GM19455 (cell line): ENCODE measurements around the gene FAM47E.
"Not testable (repeated sequence)": the region's sequence is repeated elsewhere in the genome, so short reads cannot be mapped to it uniquely, and the experiment has no call there.

ENCODE experiments used
- ATAC-seq: cut with Tn5 transposase; IDR thresholded peaks from one replicate; pipeline ENCODE4 v1.9.1; 2021; ENCODE audit not compliant: unreplicated experiment

Gene FAM47E

DNA sequence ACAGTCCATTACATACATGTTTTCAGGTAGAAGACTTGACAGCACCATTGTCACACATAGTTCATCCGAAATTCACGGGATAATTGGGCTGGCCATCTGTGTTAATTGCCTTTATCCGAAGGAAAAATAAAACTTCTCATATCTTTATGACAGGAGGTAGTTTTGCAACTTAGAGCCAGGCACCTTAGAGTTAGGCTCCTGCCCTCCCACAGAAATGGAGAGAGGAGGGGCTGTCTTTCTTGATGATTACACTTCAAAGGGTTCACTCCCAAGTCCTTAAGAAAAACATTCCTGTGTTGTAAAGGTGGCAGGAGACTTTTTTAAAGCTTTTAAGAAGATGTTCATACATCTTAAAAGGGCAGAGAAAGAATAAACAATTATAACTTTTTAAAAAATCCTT lies 27.4 kb upstream of the FAM47E start:
- no peak for ATAC-seq

- ATAC-seq, result no peak
Measured at GRCh38 chr4:76226418-76226817, 25.1 kb upstream of the FAM47E start.

- ATAC-seq, result no peak
Measured at GRCh38 chr4:76232681-76233080, 18.8 kb upstream of the FAM47E start.

DNA sequence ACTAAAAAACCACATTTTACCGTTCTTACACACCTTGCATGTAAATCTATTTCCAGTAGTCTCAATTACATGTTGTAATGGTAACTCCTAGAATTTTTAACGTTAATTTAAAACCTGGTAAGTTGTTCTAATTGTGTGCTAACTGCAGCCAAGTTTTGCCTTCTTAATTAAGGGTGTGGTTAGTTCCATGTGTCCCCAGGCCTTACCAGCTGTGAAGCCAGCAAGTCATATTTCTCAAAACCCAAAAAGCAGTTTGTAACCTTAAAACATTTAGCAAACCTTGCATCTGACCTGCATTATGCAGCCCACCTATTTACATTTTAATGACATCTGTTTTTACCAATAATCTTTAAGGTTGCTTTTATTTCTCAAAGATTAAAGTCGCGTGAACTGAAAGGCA lies 18.4 kb upstream of the FAM47E start:
- no peak for ATAC-seq

DNA sequence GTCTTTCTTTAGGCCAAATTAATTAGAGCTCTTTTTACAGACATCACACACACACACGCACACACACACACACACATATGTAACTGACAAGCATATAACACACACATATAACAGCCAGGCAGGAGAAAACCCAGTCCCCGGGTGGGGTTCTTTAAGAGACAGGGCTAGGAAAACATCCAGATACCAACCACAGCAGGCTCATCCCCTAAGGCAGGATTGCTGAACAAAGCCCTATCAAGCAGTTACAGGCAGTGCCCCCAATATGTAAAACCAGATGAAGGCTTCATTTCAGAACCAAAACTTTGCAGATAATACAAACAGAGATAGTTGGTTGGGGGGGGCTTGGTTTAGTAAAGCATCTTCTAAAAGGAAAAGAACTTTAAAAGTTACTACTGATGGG lies 18.0 kb upstream of the FAM47E start:
- ATAC-seq, result no peak

DNA sequence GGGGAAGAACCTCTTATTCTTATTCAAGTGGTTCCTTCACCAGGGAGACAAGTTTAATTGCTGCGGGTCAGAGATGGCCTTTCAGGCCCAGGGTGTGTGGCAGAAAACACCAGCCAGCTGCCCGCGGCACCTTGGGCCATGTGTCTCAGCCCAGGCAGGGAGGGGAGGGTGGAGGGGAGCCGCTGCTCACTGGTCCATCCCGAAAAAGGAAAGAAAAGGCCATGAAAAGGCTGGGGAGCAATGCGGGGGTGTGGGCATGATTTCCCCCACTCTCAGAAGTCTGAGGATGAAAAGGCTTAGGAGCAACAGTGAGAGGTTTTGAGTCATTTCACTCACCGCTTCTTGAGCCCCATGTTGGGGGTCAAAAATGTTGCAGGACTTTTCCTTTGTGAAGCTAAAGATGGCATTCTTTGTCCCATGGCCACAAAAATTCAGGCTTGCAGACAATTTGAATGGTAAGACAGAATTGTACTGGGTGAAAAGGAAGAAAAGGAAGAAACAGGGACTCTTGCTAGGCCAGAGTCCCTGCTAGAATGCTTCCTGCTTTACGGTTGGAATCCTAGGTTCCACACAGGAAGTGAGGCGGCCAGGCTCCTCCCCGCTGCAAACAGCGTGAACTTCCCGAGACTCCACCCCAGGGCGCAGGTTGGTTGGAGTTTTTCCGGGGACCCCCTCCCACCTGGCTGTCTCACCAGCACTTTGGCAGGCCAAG lies 17.4 kb upstream of the FAM47E start:
- ATAC-seq, result no peak

DNA sequence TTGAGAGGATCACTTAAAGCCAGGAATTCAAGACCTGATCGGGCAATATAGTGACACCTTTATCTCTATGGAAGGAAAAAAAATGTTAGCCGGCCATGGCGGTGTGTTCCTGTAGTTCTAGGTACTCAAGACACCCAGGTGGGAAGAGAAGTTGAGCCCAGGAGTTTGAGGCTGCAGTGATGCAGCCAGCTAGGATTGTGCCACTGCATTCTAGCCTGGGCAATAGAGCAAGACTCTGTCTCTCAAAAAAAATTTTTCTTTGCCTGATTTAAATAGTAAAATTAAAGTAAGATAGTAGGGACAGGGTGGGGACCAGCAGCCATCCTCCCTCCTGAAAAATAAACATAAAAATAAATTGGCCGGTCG lies 16.9 kb upstream of the FAM47E start:
- no peak for ATAC-seq

DNA sequence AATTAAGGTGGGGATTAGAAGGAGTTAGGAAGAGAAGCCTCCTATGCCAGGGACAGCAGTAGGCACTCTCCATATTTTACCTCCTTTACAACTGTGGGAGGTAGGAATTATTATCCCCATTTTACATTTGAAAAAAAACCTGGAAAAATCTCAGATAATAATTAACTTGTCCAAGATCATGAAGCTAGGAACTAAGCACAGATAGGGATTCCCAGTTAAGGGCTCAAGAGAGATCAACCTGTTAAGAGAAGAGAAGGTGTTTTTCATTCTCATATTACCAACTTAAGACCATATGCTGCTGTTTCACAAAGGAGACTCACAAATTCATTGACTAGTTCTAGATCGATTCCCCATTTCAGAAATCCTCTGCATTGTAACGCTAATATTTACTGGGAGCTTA lies 16.1 kb upstream of the FAM47E start:
- ATAC-seq, result no peak

DNA sequence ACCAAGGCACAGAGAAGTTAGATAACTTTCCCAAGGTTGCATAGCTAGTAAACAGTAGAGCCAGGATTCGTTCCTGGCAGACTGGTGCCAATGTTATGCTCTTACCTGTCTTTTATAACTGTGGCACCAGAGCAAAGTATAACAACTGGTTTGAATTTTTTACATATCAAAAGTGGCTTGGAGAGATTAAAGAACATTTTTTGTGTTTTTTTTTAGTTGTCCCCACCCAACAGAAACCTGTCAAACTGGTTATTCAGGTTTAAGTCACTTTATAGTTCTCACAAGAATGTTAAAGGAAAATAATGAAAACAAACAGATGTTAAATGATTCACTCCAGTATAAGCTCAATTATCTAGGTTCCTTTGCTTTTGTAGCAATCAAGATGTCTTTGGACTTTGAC lies 15.6 kb upstream of the FAM47E start:
- no peak for ATAC-seq

- no peak for ATAC-seq
Measured at GRCh38 chr4:76238236-76238635, 13.3 kb upstream of the FAM47E start.

GRCh38 chr4:76238701-76239100 lies 12.8 kb upstream of the FAM47E start:
- no peak for ATAC-seq

DNA sequence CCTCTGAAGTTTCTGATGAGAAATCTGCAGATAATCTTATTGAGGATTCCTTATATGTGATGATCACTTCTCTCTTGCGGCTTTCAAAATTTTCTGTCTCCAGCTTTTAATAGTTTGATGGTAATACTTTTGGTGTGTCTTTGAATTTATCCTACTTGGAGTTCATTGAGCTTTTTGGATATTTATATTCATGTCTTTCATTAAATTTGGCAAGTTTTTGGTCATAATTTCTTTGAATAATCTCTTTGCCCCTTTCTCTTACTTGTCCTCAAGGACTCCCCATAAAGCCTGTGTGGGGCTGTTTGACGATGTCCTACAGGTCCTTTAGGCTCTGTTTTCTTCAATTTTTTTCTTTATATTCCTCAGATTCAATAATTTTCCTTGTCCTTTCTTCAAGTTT lies 11.3 kb upstream of the FAM47E start:
- ATAC-seq, result no peak

DNA sequence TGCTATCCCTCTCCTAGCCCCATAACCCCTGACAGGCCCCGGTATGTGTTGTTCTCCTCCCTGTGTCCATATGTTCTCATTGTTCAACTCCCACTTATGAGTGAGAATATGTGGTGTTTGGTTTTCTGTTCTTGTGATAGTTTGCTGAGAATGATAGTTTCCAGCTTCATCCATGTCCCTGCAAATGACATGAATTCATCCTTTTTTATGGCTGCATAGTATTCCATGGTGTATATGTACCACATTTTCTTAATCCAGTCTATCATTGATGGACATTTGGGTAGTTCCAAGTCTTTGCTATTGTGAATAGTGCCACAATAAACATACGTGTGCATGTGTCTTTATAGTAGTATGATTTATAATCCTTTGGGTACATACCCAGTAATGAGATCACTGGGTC lies 7.6 kb upstream of the FAM47E start:
- not testable (repeated sequence) for ATAC-seq

DNA sequence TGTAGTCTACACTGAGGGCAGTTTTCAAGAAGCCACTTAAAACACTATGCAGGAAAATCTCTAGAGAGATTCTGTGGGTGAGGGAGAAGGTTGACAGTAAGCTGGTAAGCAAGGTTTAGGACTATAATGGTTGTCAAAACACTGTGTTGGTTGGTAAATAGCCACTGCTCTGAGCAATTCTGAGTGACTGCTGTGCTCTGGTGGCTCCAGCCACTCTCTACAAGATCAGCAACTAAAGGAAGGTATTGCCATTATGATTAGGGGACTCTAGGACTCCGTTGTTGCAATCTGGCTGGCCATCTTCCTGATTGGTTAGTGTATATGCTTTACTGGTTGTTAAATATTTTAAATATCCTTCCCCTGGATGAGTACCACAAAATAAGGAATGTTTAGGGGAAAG lies 5.5 kb upstream of the FAM47E start:
- ATAC-seq, result no peak

DNA sequence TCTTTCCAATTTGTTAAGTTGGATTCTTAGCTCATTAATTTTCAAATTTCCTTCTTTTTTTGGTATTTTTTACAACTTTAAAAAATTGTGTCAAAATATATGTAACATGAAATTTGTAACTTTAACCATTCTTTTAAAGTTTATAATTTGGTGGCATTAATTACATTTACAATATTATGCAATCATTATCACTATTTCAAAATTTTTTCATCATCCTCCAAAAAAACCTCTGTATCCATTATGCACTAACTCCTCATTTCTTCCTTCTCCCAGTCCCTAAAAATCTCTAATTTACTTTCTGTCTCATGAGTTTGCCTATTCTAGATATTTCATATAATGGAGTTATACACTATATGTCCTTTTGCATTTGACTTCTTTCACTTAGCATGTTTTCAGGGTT lies 4.7 kb upstream of the FAM47E start:
- ATAC-seq, result no peak

DNA sequence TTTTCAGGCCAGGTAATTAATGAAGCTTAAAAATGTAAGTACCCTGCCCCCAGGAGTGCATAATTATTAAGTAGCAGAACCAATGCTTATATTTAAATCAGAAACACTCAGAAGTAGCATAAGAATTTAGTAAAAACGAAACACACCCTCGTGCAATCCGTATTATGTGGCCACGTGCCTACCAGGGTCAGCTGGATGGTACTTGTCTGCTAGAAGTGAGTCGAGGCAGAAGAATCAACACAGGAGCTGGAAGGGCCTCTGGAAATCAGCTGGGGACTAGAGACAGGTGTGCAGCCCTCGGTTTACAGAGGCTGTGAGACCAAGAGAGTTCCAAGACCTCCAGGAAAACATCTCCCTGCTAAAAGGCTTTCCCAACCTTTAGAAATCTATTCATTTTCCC lies 559 bp upstream of the FAM47E start:
- ATAC-seq, result no peak

GRCh38 chr4:76252271-76252653 lies 741 bp downstream of the FAM47E start:
- ATAC-seq, result no peak

GRCh38 chr4:76253511-76253910 lies 2.0 kb downstream of the FAM47E start:
- ATAC-seq, result no peak

GRCh38 chr4:76256032-76256431 lies 4.5 kb downstream of the FAM47E start:
- ATAC-seq, result no peak

DNA sequence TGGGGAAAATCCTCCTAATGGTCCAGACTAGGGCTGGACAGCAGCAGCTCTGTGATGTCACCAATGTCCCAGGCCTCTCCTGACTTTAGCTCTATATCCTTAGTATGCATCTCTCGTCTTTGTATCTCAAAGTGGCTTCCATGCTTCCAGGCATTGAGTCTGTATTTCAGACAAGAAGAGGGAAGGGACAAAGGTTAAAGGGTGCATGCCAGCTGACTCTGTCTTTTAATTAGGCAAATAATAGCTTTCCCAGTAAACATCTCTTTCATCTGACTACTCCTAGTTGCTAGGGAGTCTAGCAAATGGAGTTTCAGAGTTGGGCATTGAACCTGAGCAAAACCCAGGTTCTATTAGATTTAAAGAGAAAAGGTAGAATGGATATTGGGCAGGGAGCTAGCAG lies 5.4 kb downstream of the FAM47E start:
- ATAC-seq, result no peak

GRCh38 chr4:76257824-76258223 lies 6.3 kb downstream of the FAM47E start:
- no peak for ATAC-seq

DNA sequence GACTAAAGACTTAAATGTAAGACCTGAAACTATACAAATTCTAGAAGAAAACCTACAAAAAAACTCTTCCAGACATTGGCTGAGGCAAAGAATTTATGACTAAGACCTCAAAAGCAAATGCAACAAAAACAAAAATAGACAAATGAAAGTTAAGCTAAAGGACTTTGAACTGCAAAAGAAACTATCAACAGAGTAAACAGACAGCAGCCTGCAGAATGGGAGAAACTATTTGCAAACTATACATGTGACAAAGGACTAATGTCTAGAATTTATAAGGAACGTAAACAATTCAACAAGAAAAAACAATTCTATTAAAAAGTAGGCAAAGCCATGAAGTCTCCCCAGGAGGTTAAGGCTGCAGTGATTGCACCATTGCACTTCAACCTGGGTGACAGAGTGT lies 9.1 kb downstream of the FAM47E start:
- no peak for ATAC-seq

- ATAC-seq, result no peak
Measured at GRCh38 chr4:76265631-76266218, 14.2 kb downstream of the FAM47E start.
